NOMO-1 (cell line): ENCODE data around the gene SDR39U1.
A peak's percentile ranks its signal among the peaks of the same experiment; 100 is the strongest.

Experiments used
- DNase-seq, 2 experiments: peaks; one replicate each; lab custom pipeline; 2025; ENCODE audit not compliant: unreplicated experiment in 2 of 2; lab: John Stamatoyannopoulos, UW

Gene SDR39U1

GRCh38 chr14:24392325-24393091, 50.1 kb downstream of the SDR39U1 start:
- DNase-seq: no peak

DNA sequence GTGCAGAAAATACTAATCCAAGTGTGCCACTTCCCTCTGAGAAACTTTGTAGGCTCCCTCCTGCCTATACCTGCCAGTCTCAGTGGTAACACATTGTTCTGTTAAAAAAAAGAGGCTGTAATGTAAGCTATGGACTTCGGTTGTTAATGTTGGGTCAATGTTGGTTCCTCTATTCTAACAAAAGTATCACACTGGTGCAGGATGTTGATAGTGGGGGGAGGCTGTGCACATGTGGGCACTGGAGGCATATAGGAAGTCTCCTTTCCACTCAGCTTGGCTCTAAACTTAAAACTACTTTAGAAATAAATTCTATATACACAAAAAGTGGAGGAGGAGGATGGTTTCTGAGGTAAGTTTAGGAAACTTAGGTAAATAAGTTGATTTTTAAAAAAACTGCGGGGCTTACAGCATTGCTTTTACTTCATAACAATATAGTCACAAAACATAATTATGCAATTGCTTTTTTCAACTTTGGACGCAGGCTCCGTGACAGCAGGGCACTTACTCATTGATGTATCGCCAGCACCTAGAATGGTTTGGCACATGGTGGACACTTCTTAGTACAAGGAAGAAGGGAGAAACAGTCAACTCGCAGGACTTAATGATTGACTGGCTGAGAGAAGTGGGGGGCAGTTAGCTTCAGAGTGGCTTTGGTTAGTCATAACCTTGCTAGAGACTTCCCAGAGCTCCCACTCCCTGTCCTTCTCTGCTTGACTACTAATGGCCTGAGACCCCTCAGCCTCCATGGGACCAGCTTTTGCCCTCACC, 51.7 kb downstream of the SDR39U1 start:
- DNase-seq: peak; percentile 13 to 27
